Stimulated activated effector memory CD8-positive, alpha-beta T cell treated with anti-CD3 and anti-CD28 coated beads, Interleukin-12 subunit alpha, Interleukin-12 subunit beta, amount 100 ng/mL, for 72 hours (primary cell): ENCODE measurements around the gene CACNA2D1.

Experiments
- ATAC-seq: fragments of 150-1000 bp; cut with Tn5 transposase; 2 replicates; pipeline ENCODE4 v1.10.0; 2021
- DNase-seq, 2 donors: peaks; one replicate each; pipeline ENCODE4 v3.0.0; 2021 to 2022; ENCODE audit warnings: low spot score in 2 of 2
- H3K27ac Mint-ChIP-seq: one replicate; pipeline ENCODE4 v1.8.0; 2022; ENCODE audit warnings: mild to moderate bottlenecking, mixed read lengths
- H3K36me3 Mint-ChIP-seq: one replicate; pipeline ENCODE4 v1.8.0; 2022; ENCODE audit warnings: mild to moderate bottlenecking, mixed read lengths
- H3K4me1 Mint-ChIP-seq: one replicate; pipeline ENCODE4 v1.8.0; 2022; ENCODE audit warnings: mixed read lengths
- H3K4me3 Mint-ChIP-seq: one replicate; pipeline ENCODE4 v1.8.0; 2022; ENCODE audit warnings: mild to moderate bottlenecking, mixed read lengths
- H3K9me3 Mint-ChIP-seq: one replicate; pipeline ENCODE4 v1.8.0; 2022; ENCODE audit warnings: mixed read lengths

CACNA2D1 gene

GRCh38 chr7:82312646-82313045, 130.9 kb downstream of the CACNA2D1 start:
- Mint-ChIP-seq H3K27ac (no peak overlapping the region), H3K4me3 (no peak overlapping the region), H3K9me3 (peaks cover 6% of the 10 kb centered on the region), H3K36me3 (no peaks in the 10 kb centered on the region), H3K4me1 (no peaks in the 10 kb centered on the region)
- no peak for ATAC-seq
- DNase-seq, result no peak

GRCh38 chr7:82305347-82306005, 138.1 kb downstream of the CACNA2D1 start:
- H3K36me3 Mint-ChIP-seq, result no peaks in the 10 kb centered on the region
- no peak for ATAC-seq
- no peak overlapping the region for H3K4me3 Mint-ChIP-seq
- no peak overlapping the region for H3K27ac Mint-ChIP-seq
- no peak for DNase-seq
- no peaks in the 10 kb centered on the region for H3K4me1 Mint-ChIP-seq
- no peaks in the 10 kb centered on the region for H3K9me3 Mint-ChIP-seq

GRCh38 chr7:82294865-82295264, 148.7 kb downstream of the CACNA2D1 start:
- Mint-ChIP-seq H3K4me3 (no peak overlapping the region), H3K27ac (no peak overlapping the region), H3K9me3 (peaks cover 8% of the 10 kb centered on the region), H3K36me3 (no peaks in the 10 kb centered on the region), H3K4me1 (no peaks in the 10 kb centered on the region)
- no peak for DNase-seq
- ATAC-seq, result no peak

- ATAC-seq (no peak), DNase-seq (no peak)
- no peak overlapping the region for H3K27ac Mint-ChIP-seq
- no peaks in the 10 kb centered on the region for H3K36me3 Mint-ChIP-seq
- H3K9me3 Mint-ChIP-seq, result peaks cover 7% of the 10 kb centered on the region
- H3K4me1 Mint-ChIP-seq, result no peaks in the 10 kb centered on the region
- H3K4me3 Mint-ChIP-seq, result no peak overlapping the region
These were observed 149.2 kb downstream of the CACNA2D1 start for GRCh38 chr7:82294382-82294784.

GRCh38 chr7:82293467-82293866, 150.1 kb downstream of the CACNA2D1 start:
- H3K27ac Mint-ChIP-seq, result no peak overlapping the region
- no peaks in the 10 kb centered on the region for H3K4me1 Mint-ChIP-seq
- peaks cover 7% of the 10 kb centered on the region for H3K9me3 Mint-ChIP-seq
- no peak overlapping the region for H3K4me3 Mint-ChIP-seq
- ATAC-seq (no peak), DNase-seq (no peak)
- no peaks in the 10 kb centered on the region for H3K36me3 Mint-ChIP-seq

- ATAC-seq (no peak), DNase-seq (no peak)
- Mint-ChIP-seq H3K4me1 (no peaks in the 10 kb centered on the region), H3K36me3 (no peaks in the 10 kb centered on the region), H3K9me3 (peaks cover 7% of the 10 kb centered on the region), H3K4me3 (no peak overlapping the region), H3K27ac (no peak overlapping the region)
These were observed 151.6 kb downstream of the CACNA2D1 start for GRCh38 chr7:82291931-82292330.

GRCh38 chr7:82289889-82290288, 153.7 kb downstream of the CACNA2D1 start:
- H3K36me3 Mint-ChIP-seq, result no peaks in the 10 kb centered on the region
- H3K9me3 Mint-ChIP-seq, result peaks cover 14% of the 10 kb centered on the region
- no peak overlapping the region for H3K4me3 Mint-ChIP-seq
- H3K27ac Mint-ChIP-seq, result no peak overlapping the region
- DNase-seq, result no peak
- H3K4me1 Mint-ChIP-seq, result no peaks in the 10 kb centered on the region
- no peak for ATAC-seq

- ATAC-seq (no peak), DNase-seq (no peak)
- Mint-ChIP-seq H3K27ac (no peak overlapping the region), H3K4me3 (no peak overlapping the region), H3K9me3 (peaks cover 14% of the 10 kb centered on the region), H3K4me1 (no peaks in the 10 kb centered on the region), H3K36me3 (no peaks in the 10 kb centered on the region)
These were observed 154.4 kb downstream of the CACNA2D1 start for GRCh38 chr7:82289152-82289535.

GRCh38 chr7:82286798-82287140, 156.8 kb downstream of the CACNA2D1 start:
- ATAC-seq, result no peak
- no peak overlapping the region for H3K4me3 Mint-ChIP-seq
- no peaks in the 10 kb centered on the region for H3K4me1 Mint-ChIP-seq
- no peaks in the 10 kb centered on the region for H3K36me3 Mint-ChIP-seq
- H3K27ac Mint-ChIP-seq, result no peak overlapping the region
- DNase-seq, result no peak
- H3K9me3 Mint-ChIP-seq, result peaks cover 13% of the 10 kb centered on the region

GRCh38 chr7:82286096-82286797, 157.3 kb downstream of the CACNA2D1 start:
- Mint-ChIP-seq H3K4me3 (no peak overlapping the region), H3K36me3 (no peaks in the 10 kb centered on the region), H3K4me1 (no peaks in the 10 kb centered on the region), H3K27ac (no peak overlapping the region), H3K9me3 (peaks cover 13% of the 10 kb centered on the region)
- no peak for DNase-seq
- ATAC-seq, result no peak

GRCh38 chr7:82284936-82285519, 158.5 kb downstream of the CACNA2D1 start:
- no peaks in the 10 kb centered on the region for H3K4me1 Mint-ChIP-seq
- no peaks in the 10 kb centered on the region for H3K36me3 Mint-ChIP-seq
- DNase-seq (no peak), ATAC-seq (no peak)
- H3K9me3 Mint-ChIP-seq, result peaks cover 11% of the 10 kb centered on the region
- no peak overlapping the region for H3K27ac Mint-ChIP-seq
- no peak overlapping the region for H3K4me3 Mint-ChIP-seq

GRCh38 chr7:82275342-82275741, 168.2 kb downstream of the CACNA2D1 start:
- no peak overlapping the region for H3K27ac Mint-ChIP-seq
- no peaks in the 10 kb centered on the region for H3K4me1 Mint-ChIP-seq
- ATAC-seq, result no peak
- no peak overlapping the region for H3K4me3 Mint-ChIP-seq
- no peak for DNase-seq
- no peaks in the 10 kb centered on the region for H3K36me3 Mint-ChIP-seq
- H3K9me3 Mint-ChIP-seq, result peaks cover 7% of the 10 kb centered on the region

- Mint-ChIP-seq H3K4me1 (no peaks in the 10 kb centered on the region), H3K36me3 (no peaks in the 10 kb centered on the region), H3K27ac (no peak overlapping the region), H3K4me3 (no peak overlapping the region), H3K9me3 (peaks cover 7% of the 10 kb centered on the region)
- ATAC-seq, result no peak
- no peak for DNase-seq
These were observed 168.9 kb downstream of the CACNA2D1 start for GRCh38 chr7:82274681-82275080.

- Mint-ChIP-seq H3K4me3 (no peak overlapping the region), H3K27ac (no peak overlapping the region), H3K4me1 (no peaks in the 10 kb centered on the region), H3K36me3 (no peaks in the 10 kb centered on the region), H3K9me3 (peaks cover 11% of the 10 kb centered on the region)
- ATAC-seq (no peak), DNase-seq (no peak)
These were observed 169.7 kb downstream of the CACNA2D1 start for GRCh38 chr7:82273886-82274285.

GRCh38 chr7:82270870-82271269, 172.7 kb downstream of the CACNA2D1 start:
- no peak for DNase-seq
- no peaks in the 10 kb centered on the region for H3K4me1 Mint-ChIP-seq
- H3K36me3 Mint-ChIP-seq, result no peaks in the 10 kb centered on the region
- peaks cover 11% of the 10 kb centered on the region for H3K9me3 Mint-ChIP-seq
- H3K4me3 Mint-ChIP-seq, result no peak overlapping the region
- no peak overlapping the region for H3K27ac Mint-ChIP-seq
- no peak for ATAC-seq

GRCh38 chr7:82268632-82269031, 174.9 kb downstream of the CACNA2D1 start:
- Mint-ChIP-seq H3K4me3 (no peak overlapping the region), H3K4me1 (no peaks in the 10 kb centered on the region), H3K27ac (no peak overlapping the region), H3K36me3 (no peaks in the 10 kb centered on the region), H3K9me3 (peaks cover 8% of the 10 kb centered on the region)
- DNase-seq (no peak), ATAC-seq (no peak)
